Muscle of leg (tissue), 11 donors: ENCODE measurements around the gene CHD6. TPM values are rescaled to one million over a fixed set of nuclear protein-coding genes. Genes with fewer than 3 reads are reported as not detected.
A peak's percentile ranks its signal among the peaks of the same experiment; 100 is the strongest.

Source experiments
- DNase-seq: peaks from one replicate; pipeline ENCODE4 v3.0.0; 2013
- H3K27ac ChIP-seq: one replicate; pipeline ENCODE4 v1.5.1; 2013; ENCODE audit warnings: mild to moderate bottlenecking, low read length, control low read depth
- H3K27me3 ChIP-seq: one replicate; pipeline ENCODE4 v1.6.1; 2013; ENCODE audit warnings: low read length; ENCODE audit not compliant: control insufficient read depth, insufficient read depth
- H3K36me3 ChIP-seq: one replicate; pipeline ENCODE4 v1.6.1; 2013; ENCODE audit warnings: low read length; ENCODE audit not compliant: control insufficient read depth, insufficient read depth
- H3K4me1 ChIP-seq: one replicate; pipeline ENCODE4 v1.6.1; 2013; ENCODE audit warnings: low read length; ENCODE audit not compliant: control insufficient read depth, insufficient read depth
- H3K4me3 ChIP-seq: one replicate; pipeline ENCODE4 v1.5.1; 2013; ENCODE audit warnings: low read length, control low read depth
- H3K9me3 ChIP-seq: replicated peaks from 2 replicates; pipeline ENCODE4 v1.6.1; 2013; ENCODE audit warnings: low read depth, low read length; ENCODE audit not compliant: control insufficient read depth
- WGBS: methylation state at CpG from one replicate; pipeline ENCODE4 v1.1.5; 2013; ENCODE audit warnings: missing lambda C conversion rate; ENCODE audit not compliant: insufficient coverage; 5-methylcytosine and 5-hydroxymethylcytosine counted together
- polyA plus RNA-seq, 8 donors: library from polyadenylated mRNA; unstranded; fragments of 120-200 nt; gene quantifications; one replicate each; pipeline versions ENCODE4 v1.2.1 to v1.2.3, GENCODE V29; 2013; ENCODE audit warnings: inconsistent platforms in 1 of 8, low replicate concordance in 1 of 8; ENCODE audit not compliant: insufficient read length in 8 of 8, insufficient read depth in 1 of 8
- total RNA-seq: library from RNA; stranded (reverse); fragments of 120-200 nt; gene quantifications from one replicate; pipeline ENCODE4 v1.2.4, GENCODE V29; 2013

Gene CHD6
- total and polyA plus RNA-seq, 9 donors = 16.2 to 43.9 (median 20.6) TPM

DNA sequence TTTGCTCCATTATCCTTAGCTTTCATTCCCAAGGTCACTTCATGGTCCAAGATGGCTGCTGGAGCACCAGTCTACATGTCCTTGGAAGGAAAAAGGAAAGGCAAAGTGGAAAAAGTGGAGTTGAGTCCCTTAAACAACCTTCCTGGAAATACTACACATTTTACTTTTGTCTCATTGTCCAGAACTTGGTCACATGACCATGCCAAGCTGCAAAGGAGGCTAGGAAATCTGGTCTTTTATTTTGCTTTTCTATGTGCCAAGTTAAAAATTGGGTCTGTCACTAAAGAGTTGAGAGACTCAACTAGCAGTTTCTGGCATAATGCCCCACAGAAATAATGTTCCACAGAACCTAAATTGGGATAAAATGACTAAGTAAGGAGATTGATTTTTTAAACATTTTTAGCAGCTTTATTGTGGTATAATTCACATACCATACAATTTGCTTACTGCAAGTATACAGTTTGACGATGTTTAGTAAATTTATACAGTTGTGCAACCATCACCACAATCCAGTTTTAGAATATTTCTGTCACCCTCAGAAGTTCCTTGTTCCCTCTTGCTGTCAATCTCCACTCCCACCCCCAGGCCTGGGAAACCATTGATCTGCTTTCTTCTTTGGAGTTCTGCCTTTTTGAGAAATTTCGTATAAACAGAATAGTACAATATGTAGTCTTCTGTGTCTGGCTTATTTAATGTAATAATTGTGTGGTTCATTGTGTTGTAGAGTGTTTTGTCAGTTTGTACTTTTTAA is 5.6 kb upstream of the CHD6 start:
- Histone ChIP-seq H3K4me3 (no peak overlapping the region), H3K27me3 (no peaks in the 10 kb centered on the region), H3K9me3 (no peaks in the 10 kb centered on the region), H3K27ac (no peak overlapping the region), H3K4me1 (peaks cover 9% of the 10 kb centered on the region), H3K36me3 (no peaks in the 10 kb centered on the region)
- no peak for DNase-seq
- WGBS = no CpG with 5 or more reads among the region's 2 CpGs

DNA sequence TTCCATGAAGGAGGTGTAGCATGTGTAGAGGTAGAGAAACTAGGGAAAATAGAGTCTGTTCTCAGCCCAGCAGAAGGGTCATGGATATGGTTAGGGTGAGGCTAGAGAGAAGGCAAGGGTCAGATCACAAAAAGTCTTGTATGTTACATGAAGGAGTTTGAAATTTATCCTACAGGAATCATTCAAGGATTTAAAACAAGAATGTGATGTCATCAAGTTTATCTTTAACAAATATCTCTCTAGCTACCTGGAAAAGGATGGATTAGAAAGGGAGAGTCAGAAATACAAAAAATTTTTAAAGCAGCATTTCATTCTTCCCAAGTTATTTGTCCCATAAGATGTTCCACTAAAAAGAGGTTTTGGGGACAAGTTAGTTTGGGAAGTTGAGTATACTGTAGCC is 4.4 kb upstream of the CHD6 start:
- peaks cover 10% of the 10 kb centered on the region for H3K4me1 ChIP-seq
- DNase-seq = no peak
- H3K36me3 ChIP-seq = no peaks in the 10 kb centered on the region
- no peaks in the 10 kb centered on the region for H3K9me3 ChIP-seq
- H3K4me3 ChIP-seq = no peak overlapping the region
- no peaks in the 10 kb centered on the region for H3K27me3 ChIP-seq
- no peak overlapping the region for H3K27ac ChIP-seq

DNA sequence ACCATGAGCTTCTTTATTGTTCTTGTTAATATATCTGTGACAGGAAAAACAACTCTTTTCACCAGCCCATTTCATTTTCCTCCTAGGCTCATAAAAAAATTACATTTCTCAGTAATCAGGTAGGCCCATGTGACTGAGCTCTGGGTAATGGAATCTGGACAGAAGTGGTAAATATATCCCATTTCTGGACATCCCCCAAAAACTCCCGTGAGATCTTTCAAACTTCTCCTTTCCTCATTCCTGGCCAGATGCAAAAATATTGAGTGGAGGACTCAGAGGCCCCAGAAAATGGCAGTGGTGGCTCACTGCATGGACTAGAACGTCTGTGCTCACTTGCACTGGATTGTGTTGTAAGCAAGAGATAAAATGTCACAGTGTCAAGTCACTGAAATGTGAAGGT is 3.8 kb upstream of the CHD6 start:
- Histone ChIP-seq H3K27me3 (no peaks in the 10 kb centered on the region), H3K27ac (no peak overlapping the region), H3K4me1 (peaks cover 12% of the 10 kb centered on the region), H3K4me3 (no peak overlapping the region), H3K36me3 (no peaks in the 10 kb centered on the region), H3K9me3 (no peaks in the 10 kb centered on the region)
- DNase-seq = no peak
- 33% methylated on average over 1 of the region's 2 CpGs for WGBS

DNA sequence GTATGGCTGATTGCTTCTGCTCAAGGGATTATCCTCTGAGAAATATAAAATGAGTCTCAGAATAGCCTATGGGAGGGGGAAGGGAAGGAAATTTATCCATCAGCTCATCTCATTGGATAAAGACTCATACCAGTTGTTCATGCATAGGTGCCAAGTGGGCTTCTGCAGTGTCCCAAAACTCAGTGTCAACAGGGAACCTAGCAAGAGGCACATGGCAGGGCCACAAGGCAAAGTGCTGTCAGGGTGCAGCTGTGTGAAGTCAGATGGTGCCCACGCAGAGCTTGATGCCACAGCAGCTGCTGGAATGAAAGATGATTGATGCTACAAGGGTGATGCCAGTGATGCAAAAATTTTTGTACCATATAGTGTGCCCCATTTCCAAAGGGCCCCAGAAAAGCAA is 3.2 kb upstream of the CHD6 start:
- Histone ChIP-seq H3K27ac (no peak overlapping the region), H3K27me3 (no peaks in the 10 kb centered on the region), H3K4me1 (peaks cover 16% of the 10 kb centered on the region), H3K9me3 (no peaks in the 10 kb centered on the region), H3K36me3 (no peaks in the 10 kb centered on the region), H3K4me3 (no peak overlapping the region)
- WGBS = no CpG with 5 or more reads among the region's 1 CpG
- DNase-seq = peak; percentile 62

DNA sequence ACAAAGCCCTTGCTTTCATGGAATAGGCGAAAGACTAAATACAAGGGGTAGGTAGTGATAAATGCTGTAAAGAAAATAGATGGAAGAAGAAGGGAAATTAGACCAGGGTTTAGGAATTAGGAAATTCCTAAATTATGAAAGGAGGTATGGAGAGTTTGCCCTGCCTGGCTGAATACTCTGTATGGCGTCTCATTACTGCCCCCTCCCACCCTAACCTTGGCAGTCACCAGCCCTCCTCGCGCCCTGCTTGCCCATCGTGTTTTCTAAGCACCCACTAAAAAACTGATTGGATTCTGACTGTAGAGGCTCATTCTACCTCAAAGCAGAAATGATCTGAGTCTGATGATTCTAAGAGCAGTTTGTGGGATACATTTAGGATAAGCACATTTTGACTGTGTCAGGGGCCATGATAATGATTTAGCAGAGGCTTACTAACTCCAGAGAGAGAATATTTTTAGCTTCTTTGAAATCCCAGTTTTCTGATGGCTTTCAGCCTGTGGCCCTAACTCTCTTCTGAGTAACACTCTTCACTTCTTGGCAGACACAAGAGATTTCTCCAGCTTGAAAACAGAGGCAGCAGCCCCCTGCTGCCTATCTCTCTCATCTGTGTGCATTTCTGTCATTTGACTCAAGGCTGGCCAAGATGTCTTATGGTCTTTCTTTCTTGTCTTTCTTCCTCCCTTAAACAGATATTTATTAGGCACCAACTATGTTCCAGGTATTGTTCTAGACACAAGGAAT is 1.4 kb upstream of the CHD6 start:
- 69% methylated on average over 4 of the region's 5 CpGs for WGBS
- no peaks in the 10 kb centered on the region for H3K36me3 ChIP-seq
- DNase-seq = no peak
- H3K9me3 ChIP-seq = no peaks in the 10 kb centered on the region
- no peaks in the 10 kb centered on the region for H3K27me3 ChIP-seq
- no peak overlapping the region for H3K27ac ChIP-seq
- no peak overlapping the region for H3K4me3 ChIP-seq
- peaks cover 18% of the 10 kb centered on the region for H3K4me1 ChIP-seq

DNA sequence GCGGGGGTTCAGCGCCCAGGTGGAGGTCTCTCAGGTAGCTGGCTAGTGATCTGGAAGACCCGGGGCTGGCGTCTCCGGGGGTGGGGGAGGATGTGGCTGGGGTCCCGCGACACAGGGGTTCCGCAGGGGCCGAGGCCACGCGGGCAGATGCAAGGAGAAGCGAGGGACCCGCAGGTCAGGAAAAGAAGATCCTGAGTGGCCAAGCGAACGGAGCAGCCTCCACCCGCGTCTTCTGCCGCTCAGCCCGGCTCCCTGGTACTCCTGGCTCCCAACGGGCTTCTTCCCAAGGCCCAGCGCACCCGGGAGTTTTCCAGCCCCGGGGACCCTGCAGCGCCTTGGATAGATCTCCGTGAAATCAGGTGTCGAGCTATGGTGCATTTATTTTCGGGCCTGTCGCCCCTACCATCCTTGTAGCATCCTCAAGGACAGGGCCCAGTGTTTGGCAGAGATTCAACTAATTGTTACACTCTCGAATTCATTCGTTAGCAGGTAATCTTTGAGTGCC is 682 bp upstream of the CHD6 start:
- H3K4me3 ChIP-seq = peak overlapping the region; percentile 64
- no peaks in the 10 kb centered on the region for H3K9me3 ChIP-seq
- no peak overlapping the region for H3K27ac ChIP-seq
- H3K4me1 ChIP-seq = peaks cover 18% of the 10 kb centered on the region
- 3% methylated on average over 28 of the region's 30 CpGs for WGBS
- H3K27me3 ChIP-seq = no peaks in the 10 kb centered on the region
- H3K36me3 ChIP-seq = no peaks in the 10 kb centered on the region
- peak; percentile 32 for DNase-seq

DNA sequence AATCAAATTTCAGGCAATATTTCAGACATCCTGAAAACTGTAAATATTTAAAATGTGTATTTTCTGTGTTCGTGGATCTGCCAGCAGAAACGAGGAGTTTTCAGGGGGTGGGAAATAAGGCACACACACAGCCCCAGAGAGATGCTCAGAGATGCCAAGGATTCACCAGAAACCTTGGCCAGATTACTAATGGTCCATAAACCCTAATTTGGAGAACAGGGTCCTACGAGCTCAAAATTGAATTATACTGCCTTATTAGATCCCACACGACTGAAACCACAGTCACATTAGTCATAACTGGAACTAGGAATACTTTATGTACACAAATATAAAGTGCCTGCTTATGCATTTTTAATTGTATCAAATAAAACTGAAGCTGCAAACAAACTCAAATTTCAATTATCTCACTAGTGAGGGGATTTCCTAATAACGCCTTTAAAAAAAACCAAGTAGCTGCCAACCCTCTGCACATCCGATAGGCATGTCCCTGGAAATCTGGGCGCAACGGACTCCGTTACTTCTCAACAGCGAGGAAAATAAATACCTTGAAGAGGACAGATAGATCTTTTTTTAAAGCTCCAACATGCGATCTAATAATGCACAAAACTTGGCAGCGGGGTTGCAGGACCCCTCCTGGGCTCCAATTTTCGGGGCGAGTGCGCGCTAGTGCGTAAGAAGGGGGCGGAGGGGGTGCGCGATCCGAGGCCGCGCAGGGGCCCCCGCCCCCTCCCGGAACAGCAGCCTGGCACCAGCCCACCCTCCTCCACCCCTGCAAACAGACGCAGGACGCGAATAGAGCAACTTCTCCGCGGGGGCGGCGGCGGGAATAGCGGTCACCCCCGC is 897 bp downstream of the CHD6 start:
- H3K4me3 ChIP-seq = peak overlapping the region; percentile 79
- peak overlapping the region; percentile 63 for H3K27ac ChIP-seq
- peak; percentile 57 for DNase-seq
- H3K36me3 ChIP-seq = no peaks in the 10 kb centered on the region
- 0% methylated on average over 11 of the region's 35 CpGs for WGBS
- no peaks in the 10 kb centered on the region for H3K27me3 ChIP-seq
- no peaks in the 10 kb centered on the region for H3K9me3 ChIP-seq
- H3K4me1 ChIP-seq = peaks cover 17% of the 10 kb centered on the region

DNA sequence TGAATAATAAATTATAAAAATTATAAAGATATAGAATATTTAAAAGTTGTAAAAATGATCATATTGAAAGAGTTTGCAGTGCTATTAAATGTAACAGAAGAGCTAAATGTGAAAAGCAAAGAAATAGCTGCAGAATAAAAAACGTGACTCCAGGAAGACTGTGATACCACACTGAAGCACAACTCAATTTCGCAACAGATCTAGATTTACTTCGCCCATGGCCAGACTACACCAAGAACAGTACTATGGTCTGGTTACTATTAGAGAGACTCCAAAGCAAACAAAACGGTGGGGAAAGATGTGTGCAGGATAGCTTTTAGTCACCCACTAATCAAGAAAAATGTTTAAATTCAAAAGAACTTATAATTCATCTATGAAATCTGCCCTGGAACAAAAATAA is 1.9 kb downstream of the CHD6 start:
- no peaks in the 10 kb centered on the region for H3K9me3 ChIP-seq
- no peaks in the 10 kb centered on the region for H3K27me3 ChIP-seq
- no CpG with 5 or more reads among the region's 4 CpGs for WGBS
- H3K4me1 ChIP-seq = peaks cover 12% of the 10 kb centered on the region
- DNase-seq = no peak
- no peak overlapping the region for H3K4me3 ChIP-seq
- no peak overlapping the region for H3K27ac ChIP-seq
- no peaks in the 10 kb centered on the region for H3K36me3 ChIP-seq

DNA sequence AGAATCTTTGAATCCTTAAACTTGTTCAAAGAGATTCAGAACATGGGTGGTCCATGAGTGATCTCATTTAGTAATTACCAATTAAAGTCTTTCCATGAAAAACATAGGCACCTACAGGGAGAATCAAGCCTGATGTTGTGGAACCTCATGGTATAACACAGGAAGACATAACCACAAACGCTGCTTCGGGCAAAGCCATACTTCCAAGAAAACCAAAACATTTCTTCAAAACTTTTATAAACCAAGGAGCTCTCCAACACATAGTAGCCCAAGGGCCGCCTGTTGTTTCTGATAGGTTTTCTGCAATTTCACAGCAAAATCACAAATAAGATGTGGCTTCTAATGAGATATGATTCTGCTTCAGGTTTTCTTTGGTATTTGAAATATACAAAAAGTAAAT is 2.5 kb downstream of the CHD6 start:
- H3K4me3 ChIP-seq = no peak overlapping the region
- H3K9me3 ChIP-seq = no peaks in the 10 kb centered on the region
- no peaks in the 10 kb centered on the region for H3K27me3 ChIP-seq
- DNase-seq = no peak
- no CpG with 5 or more reads among the region's 3 CpGs for WGBS
- H3K36me3 ChIP-seq = no peaks in the 10 kb centered on the region
- H3K27ac ChIP-seq = no peak overlapping the region
- H3K4me1 ChIP-seq = peaks cover 12% of the 10 kb centered on the region

DNA sequence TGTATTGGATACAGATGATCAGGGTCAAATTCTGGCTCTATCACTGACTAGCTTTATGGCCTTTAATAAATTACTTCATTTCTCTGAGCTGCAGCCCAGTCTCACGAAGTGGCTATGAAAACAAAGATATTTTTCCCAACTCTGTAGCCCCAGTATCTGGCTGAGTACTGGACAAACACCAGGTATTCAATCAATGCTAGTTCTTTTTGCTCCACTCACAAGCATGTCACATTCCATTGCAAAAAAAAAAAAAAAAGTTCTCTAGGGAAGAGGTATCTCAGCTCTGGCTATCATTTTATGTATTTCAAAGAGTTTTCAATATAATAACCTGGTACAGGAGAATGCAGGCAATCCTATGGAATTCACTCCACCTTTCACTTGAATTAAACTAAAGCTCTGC is 3.1 kb downstream of the CHD6 start:
- Histone ChIP-seq H3K4me1 (peaks cover 12% of the 10 kb centered on the region), H3K9me3 (no peaks in the 10 kb centered on the region), H3K27ac (no peak overlapping the region), H3K27me3 (no peaks in the 10 kb centered on the region), H3K36me3 (no peaks in the 10 kb centered on the region), H3K4me3 (no peak overlapping the region)
- WGBS = no CpG with 5 or more reads among the region's 1 CpG
- DNase-seq = no peak
